ENCODE measurements around the gene PSMB9. TPM values are rescaled to one million over a fixed set of nuclear protein-coding genes. Genes with fewer than 3 reads are reported as not detected.

The PSMB9 gene
- total and polyA plus RNA-seq, 2 experiments from 2014 or later, result 2.8 to 5.5 TPM

- TF ChIP-seq, protein P1, sequence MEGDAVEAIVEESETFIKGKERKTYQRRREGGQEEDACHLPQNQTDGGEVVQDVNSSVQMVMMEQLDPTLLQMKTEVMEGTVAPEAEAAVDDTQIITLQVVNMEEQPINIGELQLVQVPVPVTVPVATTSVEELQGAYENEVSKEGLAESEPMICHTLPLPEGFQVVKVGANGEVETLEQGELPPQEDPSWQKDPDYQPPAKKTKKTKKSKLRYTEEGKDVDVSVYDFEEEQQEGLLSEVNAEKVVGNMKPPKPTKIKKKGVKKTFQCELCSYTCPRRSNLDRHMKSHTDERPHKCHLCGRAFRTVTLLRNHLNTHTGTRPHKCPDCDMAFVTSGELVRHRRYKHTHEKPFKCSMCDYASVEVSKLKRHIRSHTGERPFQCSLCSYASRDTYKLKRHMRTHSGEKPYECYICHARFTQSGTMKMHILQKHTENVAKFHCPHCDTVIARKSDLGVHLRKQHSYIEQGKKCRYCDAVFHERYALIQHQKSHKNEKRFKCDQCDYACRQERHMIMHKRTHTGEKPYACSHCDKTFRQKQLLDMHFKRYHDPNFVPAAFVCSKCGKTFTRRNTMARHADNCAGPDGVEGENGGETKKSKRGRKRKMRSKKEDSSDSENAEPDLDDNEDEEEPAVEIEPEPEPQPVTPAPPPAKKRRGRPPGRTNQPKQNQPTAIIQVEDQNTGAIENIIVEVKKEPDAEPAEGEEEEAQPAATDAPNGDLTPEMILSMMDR (conservative IDR thresholded peaks at IDR 0.05; ENCODE audit: low read depth in 2 of 2), result no peak
- no peak for TF ChIP-seq JUNB (IDR thresholded peaks at IDR 0.05; ENCODE audit: unreplicated experiment)
- TF ChIP-seq CREB1 (CRISPR knock-in tag; IDR thresholded peaks at IDR 0.05; ENCODE audit: low read depth), result no peak
- TF ChIP-seq EZH2 (IDR thresholded peaks at IDR 0.05; ENCODE audit: low read depth, unreplicated experiment), result no peak
- TF ChIP-seq POLR2AphosphoS5 (IDR thresholded peaks at IDR 0.05; ENCODE audit: low read depth), result no peak
- TF ChIP-seq, protein P2, sequence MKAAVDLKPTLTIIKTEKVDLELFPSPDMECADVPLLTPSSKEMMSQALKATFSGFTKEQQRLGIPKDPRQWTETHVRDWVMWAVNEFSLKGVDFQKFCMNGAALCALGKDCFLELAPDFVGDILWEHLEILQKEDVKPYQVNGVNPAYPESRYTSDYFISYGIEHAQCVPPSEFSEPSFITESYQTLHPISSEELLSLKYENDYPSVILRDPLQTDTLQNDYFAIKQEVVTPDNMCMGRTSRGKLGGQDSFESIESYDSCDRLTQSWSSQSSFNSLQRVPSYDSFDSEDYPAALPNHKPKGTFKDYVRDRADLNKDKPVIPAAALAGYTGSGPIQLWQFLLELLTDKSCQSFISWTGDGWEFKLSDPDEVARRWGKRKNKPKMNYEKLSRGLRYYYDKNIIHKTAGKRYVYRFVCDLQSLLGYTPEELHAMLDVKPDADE (IDR thresholded peaks at IDR 0.05), result no peak
- no peak for TF ChIP-seq ZNF114 (CRISPR knock-in tag; IDR thresholded peaks at IDR 0.05)
- TF ChIP-seq STAT1 (IDR thresholded peaks at IDR 0.05; ENCODE audit: unreplicated experiment), result no peak
- no peak for TF ChIP-seq EZH2phosphoT487 (IDR thresholded peaks at IDR 0.05; ENCODE audit: unreplicated experiment)
Observed at GRCh38 chr6:32887616-32888015, 33.6 kb downstream of the PSMB9 start (continued).

DNA sequence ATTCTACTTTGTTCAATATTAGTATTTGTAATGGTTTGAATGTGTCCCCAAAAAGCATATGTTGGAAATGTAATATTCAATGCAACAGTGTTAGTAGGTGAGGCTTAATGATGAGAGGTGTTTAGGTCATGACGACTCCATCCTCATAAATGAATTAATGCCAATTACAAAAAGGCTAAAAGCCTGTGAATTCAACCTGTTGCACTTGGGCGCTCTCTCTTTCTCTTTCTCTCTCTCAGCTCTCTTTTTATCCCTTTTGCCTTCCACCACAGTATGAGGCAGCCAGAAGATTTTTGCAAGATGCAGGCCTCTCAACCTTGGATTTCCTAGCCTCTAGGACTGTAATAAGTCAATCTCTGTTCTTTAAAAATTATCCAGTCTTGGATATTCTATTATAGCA is 34.6 kb downstream of the PSMB9 start:
- no peak overlapping the region for H3K4me3 ChIP-seq
- H3K4me2 ChIP-seq, result no peak overlapping the region
- Mint-ChIP-seq H3K4me1 (0 out of 3 replicates have a peak, but pooled peaks cover 2% of the 10 kb centered on the region), H3K9me3 (no peaks in the 10 kb centered on the region), H3K27ac (no peak overlapping the region), H3K4me3 (no peak overlapping the region; the same call in 2 of the 3 replicates), H3K36me3 (ENCODE audit: low read depth) (no peaks in the 10 kb centered on the region), H3K27me3 (ENCODE audit: insufficient read depth, low read depth, poor library complexity) (peaks cover 7% of the 10 kb centered on the region)
- H3K27me3 ChIP-seq (ENCODE audit: insufficient read depth), result no peaks in the 10 kb centered on the region
- H3K27ac ChIP-seq (ENCODE audit: low read depth), result no peak overlapping the region
- H3K4me1 ChIP-seq (ENCODE audit: insufficient read depth), result no peaks in the 10 kb centered on the region
- no peaks in the 10 kb centered on the region for H3K79me2 ChIP-seq (replicated peaks; ENCODE audit: insufficient read depth)
- H3K9me2 ChIP-seq (ENCODE audit: insufficient read depth), result no peaks in the 10 kb centered on the region
- no peaks in the 10 kb centered on the region for H4K20me1 ChIP-seq (replicated peaks; ENCODE audit: insufficient read depth)
- H3K36me3 ChIP-seq (ENCODE audit: insufficient read depth), result no peaks in the 10 kb centered on the region
- ATAC-seq, result no peak
- no peak overlapping the region for H2AFZ ChIP-seq
- no peak for DNase-seq (ENCODE audit: low spot score)
- no peaks in the 10 kb centered on the region for H3F3A ChIP-seq (replicated peaks; ENCODE audit: low read depth)
- TF ChIP-seq EZH2 (IDR thresholded peaks at IDR 0.05; ENCODE audit: low read depth, unreplicated experiment) (no peak), CREB1 (CRISPR knock-in tag; IDR thresholded peaks at IDR 0.05; ENCODE audit: low read depth) (no peak), ZNF114 (CRISPR knock-in tag; IDR thresholded peaks at IDR 0.05) (no peak), STAT1 (IDR thresholded peaks at IDR 0.05; ENCODE audit: unreplicated experiment) (no peak), ZNF462 (CRISPR knock-in tag; IDR thresholded peaks at IDR 0.05) (no peak), EZH2phosphoT487 (IDR thresholded peaks at IDR 0.05; ENCODE audit: unreplicated experiment) (no peak)
